ENCODE data around the gene NCCRP1. TPM values are rescaled to one million over a fixed set of nuclear protein-coding genes. Genes with fewer than 3 reads are reported as not detected.

Gene NCCRP1
- total RNA-seq, 1 donor from 2014 or later: 9.9 TPM

DNA sequence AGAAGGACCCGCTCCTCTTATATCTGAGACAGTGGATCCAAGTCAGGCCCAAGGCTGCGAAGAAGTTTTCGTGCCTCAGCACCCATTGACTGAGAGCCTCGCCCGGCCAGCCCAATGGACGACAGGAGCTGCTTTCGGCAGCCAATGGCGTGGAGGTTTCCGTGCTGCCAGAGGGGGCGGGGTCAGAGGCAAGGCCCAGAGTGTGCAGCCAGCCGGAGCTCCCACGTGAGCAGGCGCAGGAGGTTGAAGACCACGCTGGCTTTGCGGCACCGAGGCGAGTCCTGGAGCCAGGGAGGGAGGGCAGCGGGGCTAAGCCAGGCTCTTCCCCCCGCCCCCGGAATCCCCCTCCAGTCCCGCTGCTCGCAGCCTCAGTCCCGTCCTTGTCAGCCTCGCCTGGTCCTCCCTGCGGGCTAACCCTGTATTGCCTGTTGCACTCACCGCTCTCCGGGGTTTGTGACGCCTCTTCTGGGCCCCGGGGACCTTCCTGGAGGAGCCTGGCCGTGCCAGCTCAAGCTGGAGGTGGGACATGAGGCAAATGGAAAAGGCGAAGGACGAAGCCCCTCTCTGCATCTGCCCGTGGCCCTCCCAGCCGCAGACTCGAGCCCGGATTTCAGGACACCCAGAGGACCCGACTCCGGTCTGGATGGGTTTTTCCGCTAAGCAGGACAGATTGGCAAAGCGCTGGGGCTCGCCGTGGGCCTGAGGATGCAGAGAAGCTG is 50.3 kb downstream of the NCCRP1 start:
- DNase-seq (ENCODE audit: low read depth): no peak
- TF ChIP-seq, protein P1, sequence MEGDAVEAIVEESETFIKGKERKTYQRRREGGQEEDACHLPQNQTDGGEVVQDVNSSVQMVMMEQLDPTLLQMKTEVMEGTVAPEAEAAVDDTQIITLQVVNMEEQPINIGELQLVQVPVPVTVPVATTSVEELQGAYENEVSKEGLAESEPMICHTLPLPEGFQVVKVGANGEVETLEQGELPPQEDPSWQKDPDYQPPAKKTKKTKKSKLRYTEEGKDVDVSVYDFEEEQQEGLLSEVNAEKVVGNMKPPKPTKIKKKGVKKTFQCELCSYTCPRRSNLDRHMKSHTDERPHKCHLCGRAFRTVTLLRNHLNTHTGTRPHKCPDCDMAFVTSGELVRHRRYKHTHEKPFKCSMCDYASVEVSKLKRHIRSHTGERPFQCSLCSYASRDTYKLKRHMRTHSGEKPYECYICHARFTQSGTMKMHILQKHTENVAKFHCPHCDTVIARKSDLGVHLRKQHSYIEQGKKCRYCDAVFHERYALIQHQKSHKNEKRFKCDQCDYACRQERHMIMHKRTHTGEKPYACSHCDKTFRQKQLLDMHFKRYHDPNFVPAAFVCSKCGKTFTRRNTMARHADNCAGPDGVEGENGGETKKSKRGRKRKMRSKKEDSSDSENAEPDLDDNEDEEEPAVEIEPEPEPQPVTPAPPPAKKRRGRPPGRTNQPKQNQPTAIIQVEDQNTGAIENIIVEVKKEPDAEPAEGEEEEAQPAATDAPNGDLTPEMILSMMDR (conservative IDR thresholded peaks at IDR 0.05; ENCODE audit: low read depth, low read length): no peak
- H3K4me3 ChIP-seq (ENCODE audit: low read depth, low read length): no peak overlapping the region

DNA sequence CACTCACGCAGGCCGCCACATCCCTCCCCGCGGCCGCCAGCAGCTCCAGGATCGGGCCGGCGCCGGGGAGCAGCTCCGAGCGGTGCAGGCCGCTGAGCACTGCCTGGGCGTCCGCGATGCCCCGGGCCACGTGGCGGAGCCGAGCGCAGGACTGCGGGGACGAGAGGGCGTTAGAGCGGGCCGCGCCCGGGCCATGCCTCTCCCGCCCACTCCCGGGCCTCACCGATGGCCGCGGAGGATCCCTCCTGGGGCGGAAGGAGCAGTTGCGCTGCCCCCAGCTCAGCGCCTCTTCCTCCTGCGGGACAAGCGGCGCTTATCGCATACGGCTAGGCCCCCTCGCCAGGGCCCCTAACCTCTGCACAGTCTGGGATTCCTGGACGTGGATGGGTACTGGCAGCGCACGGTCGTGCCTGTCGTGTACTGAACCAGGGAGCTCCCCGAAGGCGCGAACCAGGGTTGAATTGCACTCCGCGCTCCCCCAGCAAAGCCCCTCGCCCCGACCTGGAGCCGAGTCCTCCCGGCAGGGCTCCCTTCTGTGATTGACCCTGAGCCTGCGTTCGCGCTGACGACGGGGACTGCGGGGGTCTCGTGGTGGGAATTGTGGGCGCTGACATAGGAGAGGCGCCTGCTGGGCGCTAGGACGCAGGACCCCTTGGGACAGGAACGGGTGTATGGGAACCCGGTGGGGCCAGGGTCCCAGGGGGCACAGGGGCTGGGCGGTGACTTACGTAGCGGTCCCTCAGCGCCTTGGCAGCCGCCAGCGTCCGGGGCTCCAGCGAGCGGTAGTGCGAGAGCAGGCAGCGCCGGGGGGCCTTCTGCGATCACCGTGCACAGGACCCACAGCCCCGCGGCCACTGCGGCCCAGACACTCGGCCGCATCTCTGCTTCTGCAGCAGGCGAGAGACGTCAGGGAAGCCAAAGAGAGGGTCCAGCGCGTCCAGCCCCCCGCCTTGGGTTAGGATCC is 51.2 kb downstream of the NCCRP1 start:
- no peak for DNase-seq (ENCODE audit: low read depth)
- TF ChIP-seq, protein P1 (conservative IDR thresholded peaks at IDR 0.05; ENCODE audit: low read depth, low read length): no peak
- no peak overlapping the region for H3K4me3 ChIP-seq (ENCODE audit: low read depth, low read length)

- TF ChIP-seq, protein P1 (conservative IDR thresholded peaks at IDR 0.05; ENCODE audit: low read depth, low read length): no peak
- H3K4me3 ChIP-seq (ENCODE audit: low read depth, low read length): no peak within 1 kb of the TSS
Observed at GRCh38 chr19:39248806-39249205, 52.0 kb downstream of the NCCRP1 start, which contains the start of gene IFNL4. Gene IFNL4 (minus strand): TSS chr19:39248856.

DNA sequence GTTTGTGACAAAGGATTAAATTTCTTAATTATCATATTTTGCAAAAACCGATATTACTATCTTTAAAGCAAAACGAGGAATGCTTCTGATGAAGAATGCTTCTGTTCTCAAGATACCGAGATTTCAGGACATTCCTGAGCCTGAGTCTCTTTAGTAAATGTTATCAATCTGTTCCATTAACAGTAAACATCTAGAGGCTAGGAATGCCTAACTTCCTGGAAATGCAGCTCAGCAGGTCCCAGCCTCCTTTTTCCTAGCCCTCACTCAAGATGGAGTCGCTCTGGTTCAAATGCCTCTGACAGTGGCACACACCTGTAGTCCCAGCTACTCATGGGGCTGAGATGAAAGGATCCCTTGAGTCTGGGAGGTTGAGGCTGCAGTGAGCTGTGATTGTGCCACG is 54.3 kb downstream of the NCCRP1 start:
- TF ChIP-seq, protein P1 (conservative IDR thresholded peaks at IDR 0.05; ENCODE audit: low read depth, low read length): no peak
- no peak for DNase-seq (ENCODE audit: low read depth)
- H3K4me3 ChIP-seq (ENCODE audit: low read depth, low read length): no peak overlapping the region

More at GRCh38 chr19:39248806-39249205, 52.0 kb downstream of the NCCRP1 start, which contains the start of gene IFNL4:
- DNase-seq (ENCODE audit: low read depth): no peak

Other genes starting within 250 kb of the NCCRP1 start
- 21.6 and 40.4 TPM in 2 replicates for gene FBXO17, start 221.2 kb upstream of the NCCRP1 start, total RNA-seq
- 8.0 and 14.3 TPM in 2 replicates for gene FBXO27, start 164.4 kb upstream of the NCCRP1 start, total RNA-seq
- 0.22 and 0.23 TPM in 2 replicates for gene ACP7, start 112.6 kb upstream of the NCCRP1 start, total RNA-seq
- gene PAK4, start 71.2 kb upstream of the NCCRP1 start, total RNA-seq: 24.7 and 27.5 TPM in 2 replicates
- gene SYCN, start 7.3 kb downstream of the NCCRP1 start, total RNA-seq: not detected in 2 replicates
- not detected in 2 replicates for gene IFNL3, start 48.0 kb downstream of the NCCRP1 start, total RNA-seq
- gene IFNL4, start 51.9 kb downstream of the NCCRP1 start, total RNA-seq: not detected in 2 replicates
- not detected in 2 replicates for gene IFNL2, start 71.4 kb downstream of the NCCRP1 start, total RNA-seq
- gene IFNL1, start 99.4 kb downstream of the NCCRP1 start, total RNA-seq: not detected in 2 replicates
- gene LRFN1, start 123.9 kb downstream of the NCCRP1 start, total RNA-seq: 0.06 and 0.29 TPM in 2 replicates
- gene GMFG, start 139.1 kb downstream of the NCCRP1 start, total RNA-seq: not detected in 2 replicates
- 60.0 and 65.6 TPM in 2 replicates for gene SAMD4B, start 145.5 kb downstream of the NCCRP1 start, total RNA-seq
- gene PAF1, start 194.1 kb downstream of the NCCRP1 start, total RNA-seq: 63.4 and 72.6 TPM in 2 replicates
- gene MED29, start 194.4 kb downstream of the NCCRP1 start, total RNA-seq: 20.9 and 34.9 TPM in 2 replicates
- 9.7 and 10.0 TPM in 2 replicates for gene ZFP36, start 209.9 kb downstream of the NCCRP1 start, total RNA-seq
- gene PLEKHG2, start 215.7 kb downstream of the NCCRP1 start, total RNA-seq: 17.7 and 22.3 TPM in 2 replicates
- gene RPS16, start 239.0 kb downstream of the NCCRP1 start, total RNA-seq: 2,362 and 2,974 TPM in 2 replicates
- 115 and 126 TPM in 2 replicates for gene SUPT5H, start 248.6 kb downstream of the NCCRP1 start, total RNA-seq

Data from epithelial cell of proximal tubule (primary cell).